MM.1S (cell line): ENCODE data around the gene PTPRJ.

ENCODE experiments used
- EZH2 ChIP-seq: fragments of 300-600 bp; sonication (generic); optimal IDR thresholded peaks from 2 replicates; pipeline ENCODE3; 2017; ENCODE audit warnings: low read depth, mild to moderate bottlenecking, antibody characterized with exemption, low read length, mixed read lengths
- EZH2phosphoT487 ChIP-seq: fragments of 300-600 bp; sonication (generic); IDR thresholded peaks from 2 replicates; pipeline ENCODE4 v1.6.1; 2018; ENCODE audit warnings: antibody characterized with exemption, low read length
- TF ChIP-seq, protein P1 (sequence below): fragments of 300-600 bp; sonication (generic); IDR thresholded peaks from 2 replicates; pipeline ENCODE4 v1.5.1; 2016; ENCODE audit warnings: antibody characterized with exemption, low read length, mixed read lengths

DNA sequence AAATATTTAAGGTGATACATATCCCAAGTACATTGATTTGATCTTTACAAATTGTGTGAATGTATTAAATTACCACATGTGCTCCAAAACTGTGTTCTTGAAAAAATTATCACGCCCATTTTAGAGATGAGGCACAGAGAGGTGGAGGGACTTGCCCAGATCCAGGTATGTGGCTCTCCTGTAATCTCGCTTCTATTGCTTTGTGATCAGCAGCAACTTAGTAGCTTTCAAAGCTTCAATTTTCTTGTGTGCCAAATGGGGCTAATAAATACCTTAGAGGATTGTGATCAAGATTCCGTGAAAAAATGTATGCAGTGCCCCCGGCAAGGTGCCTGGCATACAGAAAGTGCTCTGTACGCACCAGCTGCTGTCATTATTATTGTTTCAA, 18.0 kb downstream of the PTPRJ start:
- TF ChIP-seq, protein P1, sequence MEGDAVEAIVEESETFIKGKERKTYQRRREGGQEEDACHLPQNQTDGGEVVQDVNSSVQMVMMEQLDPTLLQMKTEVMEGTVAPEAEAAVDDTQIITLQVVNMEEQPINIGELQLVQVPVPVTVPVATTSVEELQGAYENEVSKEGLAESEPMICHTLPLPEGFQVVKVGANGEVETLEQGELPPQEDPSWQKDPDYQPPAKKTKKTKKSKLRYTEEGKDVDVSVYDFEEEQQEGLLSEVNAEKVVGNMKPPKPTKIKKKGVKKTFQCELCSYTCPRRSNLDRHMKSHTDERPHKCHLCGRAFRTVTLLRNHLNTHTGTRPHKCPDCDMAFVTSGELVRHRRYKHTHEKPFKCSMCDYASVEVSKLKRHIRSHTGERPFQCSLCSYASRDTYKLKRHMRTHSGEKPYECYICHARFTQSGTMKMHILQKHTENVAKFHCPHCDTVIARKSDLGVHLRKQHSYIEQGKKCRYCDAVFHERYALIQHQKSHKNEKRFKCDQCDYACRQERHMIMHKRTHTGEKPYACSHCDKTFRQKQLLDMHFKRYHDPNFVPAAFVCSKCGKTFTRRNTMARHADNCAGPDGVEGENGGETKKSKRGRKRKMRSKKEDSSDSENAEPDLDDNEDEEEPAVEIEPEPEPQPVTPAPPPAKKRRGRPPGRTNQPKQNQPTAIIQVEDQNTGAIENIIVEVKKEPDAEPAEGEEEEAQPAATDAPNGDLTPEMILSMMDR, result no peak
- no peak for TF ChIP-seq EZH2phosphoT487
- no peak for TF ChIP-seq EZH2
